Stimulated activated CD4-positive, alpha-beta T cell treated with anti-CD3 and anti-CD28 coated beads, Interleukin-1b, Interleukin-23, amount 100 ng/mL, for 1 hour (primary cell): Measurements from ENCODE around the gene CORIN.

Source experiments
- DNase-seq, 2 donors: peaks; one replicate each; pipeline ENCODE4 v3.0.0-alpha.2; 2020; ENCODE audit warnings: low read depth in 2 of 2

The CORIN gene

GRCh38 chr4:47837908-47838294 is at the start of gene CORIN:
Gene CORIN, minus strand, starts transcription at chr4:47838067. Its CDS starts 118 bp downstream, at chr4:47837949.
- no peak for DNase-seq

- no peak for DNase-seq
Measured at GRCh38 chr4:47882228-47882627, 44.4 kb upstream of the CORIN start.

- no peak for DNase-seq
Measured at GRCh38 chr4:47879458-47879857, 41.6 kb upstream of the CORIN start.

DNA sequence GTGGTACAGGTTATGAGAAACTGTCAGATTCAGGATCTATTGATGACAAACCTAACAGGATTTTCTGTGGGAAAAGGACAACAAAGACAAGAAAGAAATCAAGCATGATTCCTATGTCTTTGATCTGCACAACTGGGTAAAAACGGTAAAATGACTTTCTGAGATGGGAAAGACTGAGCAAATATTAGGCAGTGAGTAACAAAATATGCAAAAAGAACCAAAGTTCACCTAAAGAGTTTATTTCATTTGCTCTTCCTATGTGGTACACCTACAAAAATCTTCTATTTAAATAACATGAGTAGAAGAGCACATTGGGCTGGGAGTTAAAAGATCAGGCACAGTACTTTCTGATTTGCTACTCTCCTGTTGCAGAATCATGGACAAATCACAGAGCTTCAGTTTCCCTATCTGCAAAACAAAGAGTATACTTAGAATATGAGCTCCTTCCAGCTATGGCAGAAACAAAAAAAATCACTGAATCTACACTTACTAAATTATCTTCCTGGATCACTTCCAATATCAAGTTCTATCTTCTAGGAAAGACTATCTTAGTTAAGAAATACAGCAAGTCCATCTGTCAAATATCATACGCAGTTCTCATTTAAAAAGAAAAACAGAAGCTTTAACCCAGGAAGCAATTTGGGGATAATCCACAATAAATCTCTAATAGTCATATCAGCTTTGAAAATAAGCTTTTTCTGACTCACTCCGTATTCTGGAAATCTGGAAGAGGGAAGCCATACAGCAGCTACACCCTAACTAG is 39.1 kb upstream of the CORIN start:
- no peak for DNase-seq

DNA sequence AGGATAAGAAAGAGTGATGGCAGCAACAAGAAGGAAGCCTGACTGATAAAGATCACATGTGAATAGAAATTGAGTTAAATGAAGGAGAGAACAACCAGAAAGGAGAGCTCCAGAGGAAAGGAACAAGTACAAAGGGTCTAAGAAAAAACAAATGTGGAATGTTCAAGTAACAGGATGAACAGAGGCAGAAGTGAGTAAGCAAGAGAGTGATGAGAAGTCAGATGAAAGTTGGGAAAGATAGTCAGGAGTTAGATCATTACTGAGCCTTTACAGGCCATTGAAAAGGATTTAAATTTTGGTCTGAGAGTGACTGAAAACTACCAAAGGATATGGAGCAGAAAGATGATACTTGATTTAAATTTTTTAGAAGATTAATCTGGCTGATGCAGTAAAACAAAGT is 38.4 kb upstream of the CORIN start:
- no peak for DNase-seq

- no peak for DNase-seq
Measured at GRCh38 chr4:47873877-47874541, 36.1 kb upstream of the CORIN start.

DNA sequence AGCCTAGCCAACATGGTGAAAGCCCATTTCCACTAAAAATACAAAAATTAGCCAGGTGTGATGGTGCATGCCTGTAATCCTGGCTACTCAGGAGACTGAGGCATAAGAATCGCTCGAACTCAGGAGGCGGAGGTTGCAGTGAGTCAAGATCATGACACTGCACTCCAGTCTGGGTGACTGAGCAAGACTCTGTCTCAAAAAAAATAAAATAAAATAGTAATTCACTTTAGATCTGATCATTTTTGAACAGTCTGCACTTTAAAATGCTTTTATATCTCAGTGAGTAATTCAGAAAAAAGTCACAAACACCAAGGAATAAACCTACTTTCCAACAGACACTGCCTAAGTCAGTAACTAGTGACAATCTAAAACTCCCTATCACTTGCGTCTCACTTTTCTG is 25.6 kb upstream of the CORIN start:
- no peak for DNase-seq

DNA sequence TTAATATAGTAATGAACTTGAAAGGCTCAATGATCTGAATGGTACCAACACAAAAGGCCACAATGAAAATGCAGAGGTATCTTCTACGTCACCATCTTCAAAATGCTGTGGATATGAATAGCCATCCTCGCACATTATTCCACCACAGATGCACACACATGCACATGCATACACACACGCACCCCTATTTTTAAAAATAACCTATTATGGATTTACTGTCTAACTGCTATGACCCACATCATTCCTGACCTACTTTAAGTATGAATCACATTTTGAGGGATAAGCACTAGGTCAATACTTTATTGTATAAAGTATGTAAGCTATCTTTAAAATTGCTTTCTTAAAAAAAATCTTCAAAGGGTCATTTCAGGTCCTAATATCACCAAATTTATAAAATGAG is 24.4 kb upstream of the CORIN start:
- no peak for DNase-seq

DNA sequence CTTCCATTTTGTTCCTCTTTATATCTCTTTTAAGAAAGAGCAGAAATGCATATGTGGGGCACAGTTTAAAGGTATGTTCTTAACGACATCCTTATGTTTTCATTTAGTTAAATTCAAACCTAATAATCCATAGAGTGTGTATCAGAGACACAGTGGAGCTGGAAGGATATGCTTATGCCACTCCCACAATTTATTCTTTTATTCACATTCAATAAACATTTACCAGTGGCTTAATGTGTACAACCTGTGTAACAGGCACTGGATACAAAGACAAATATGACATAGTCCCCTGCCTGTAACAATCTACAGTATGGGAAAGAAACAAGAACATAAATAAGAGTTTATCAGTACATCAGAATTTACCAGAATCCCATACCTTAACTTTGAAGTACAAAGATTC is 22.4 kb upstream of the CORIN start:
- DNase-seq, result no peak

GRCh38 chr4:47858006-47858405 is 20.1 kb upstream of the CORIN start:
- DNase-seq, result no peak

- DNase-seq, result no peak
Measured at GRCh38 chr4:47856713-47857112, 18.8 kb upstream of the CORIN start.

GRCh38 chr4:47855350-47855749 is 17.5 kb upstream of the CORIN start:
- no peak for DNase-seq

- DNase-seq, result no peak
Measured at GRCh38 chr4:47852136-47852535, 14.3 kb upstream of the CORIN start.

- no peak for DNase-seq
Measured at GRCh38 chr4:47849466-47849865, 11.6 kb upstream of the CORIN start.

GRCh38 chr4:47848041-47848440 is 10.2 kb upstream of the CORIN start:
- no peak for DNase-seq

DNA sequence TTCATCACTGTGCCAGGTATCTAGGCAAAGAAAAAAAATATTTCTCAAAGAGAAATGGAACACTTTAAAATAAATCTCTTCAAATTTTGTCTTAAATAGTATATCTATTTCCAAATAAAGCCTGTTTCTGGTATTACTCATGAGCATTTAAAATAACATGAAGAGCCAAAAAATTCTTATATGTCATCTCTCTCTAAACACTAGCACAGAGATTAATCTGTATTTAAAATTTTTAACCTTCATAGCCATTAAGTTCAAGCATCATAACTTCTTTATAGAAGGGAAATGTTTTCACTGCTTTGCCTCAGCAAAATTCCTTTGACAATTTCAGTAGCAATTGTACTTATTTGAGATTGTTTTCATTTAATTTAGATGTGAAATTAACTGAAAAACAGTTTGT is 5.1 kb upstream of the CORIN start:
- DNase-seq, result no peak

DNA sequence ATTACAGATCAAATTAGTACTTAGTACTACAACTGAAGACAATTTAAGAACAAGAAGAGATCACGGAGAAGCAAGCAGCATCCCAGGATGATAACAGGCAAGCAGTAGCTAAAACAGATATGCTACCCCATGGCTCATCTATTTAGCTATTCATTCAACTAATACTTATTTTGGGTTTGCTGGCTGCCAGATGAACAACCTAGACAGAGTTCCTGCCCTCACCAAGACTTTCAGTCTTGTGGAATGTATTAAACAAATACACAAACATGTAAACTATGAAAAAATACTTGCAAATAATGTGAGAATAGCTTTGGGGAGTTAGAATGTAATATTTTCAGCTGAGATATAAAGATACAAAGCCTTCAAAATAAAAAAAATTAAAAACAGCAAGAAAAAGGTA is 2.4 kb upstream of the CORIN start:
- DNase-seq, result no peak

- no peak for DNase-seq
Measured at GRCh38 chr4:47839259-47839658, 1.4 kb upstream of the CORIN start.

- DNase-seq, result no peak
Measured at GRCh38 chr4:47838445-47838844, 578 bp upstream of the CORIN start.

DNA sequence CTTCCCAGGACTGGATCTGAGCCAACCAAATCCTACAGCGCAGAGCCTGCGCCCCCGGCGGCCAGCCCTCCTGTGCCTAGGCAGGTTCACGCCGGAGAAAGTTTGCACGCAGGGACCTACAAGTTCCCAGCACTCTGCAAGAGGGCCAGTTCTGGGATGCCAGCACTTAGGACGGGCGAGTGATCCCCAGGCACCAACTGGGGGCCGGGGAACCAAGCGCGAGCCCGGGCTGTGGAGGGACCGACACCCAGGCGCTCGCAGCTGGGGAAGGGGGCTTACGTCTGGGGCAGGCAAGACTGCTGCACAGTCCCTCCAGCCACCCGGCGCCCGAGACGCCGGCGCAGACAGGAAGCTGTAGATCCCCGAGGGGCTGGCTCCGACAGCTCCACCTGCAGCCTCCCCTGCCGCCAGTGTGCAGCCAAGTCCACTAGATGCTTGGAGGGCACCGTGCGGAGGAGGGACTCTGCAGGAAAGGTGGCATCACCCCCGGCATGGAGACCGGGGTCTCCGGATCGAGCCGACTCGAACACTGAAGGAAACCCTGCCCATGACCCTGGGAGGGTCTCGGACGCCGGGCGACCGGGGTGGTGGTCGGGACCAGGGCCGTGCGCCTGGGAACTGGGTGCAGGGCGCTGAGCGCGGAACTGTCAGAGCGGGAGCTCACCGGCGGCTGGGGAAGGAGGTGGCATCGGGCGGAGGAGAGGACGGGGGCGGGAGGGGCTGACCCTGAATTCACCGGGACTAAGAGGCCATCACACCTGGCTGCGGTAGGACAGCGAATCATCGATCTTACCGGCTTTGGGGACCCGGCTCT is 566 bp downstream of the CORIN start:
- no peak for DNase-seq

DNA sequence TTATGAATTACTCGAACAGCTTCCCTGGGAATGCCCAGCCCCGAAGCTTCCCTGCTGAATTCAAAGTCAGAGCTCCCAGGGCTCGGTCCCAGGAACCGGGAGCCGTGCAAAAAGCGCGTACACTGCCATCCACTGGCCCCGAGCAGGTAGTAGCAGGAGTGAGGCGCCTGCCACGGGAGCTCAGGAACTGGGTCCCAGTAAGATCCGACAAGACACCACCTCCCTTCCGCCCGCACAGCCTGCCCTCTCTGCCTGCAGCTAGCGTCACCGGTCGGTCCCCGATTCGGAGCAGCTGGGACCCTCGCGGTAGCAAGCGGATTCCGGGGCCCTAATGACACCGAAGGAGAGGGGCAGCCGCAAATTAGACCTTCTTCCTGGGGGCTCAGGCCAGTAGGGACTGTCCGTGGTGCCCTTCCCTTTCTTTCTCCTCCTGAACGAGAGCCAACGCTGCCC is 1.2 kb downstream of the CORIN start:
- DNase-seq, result no peak

DNA sequence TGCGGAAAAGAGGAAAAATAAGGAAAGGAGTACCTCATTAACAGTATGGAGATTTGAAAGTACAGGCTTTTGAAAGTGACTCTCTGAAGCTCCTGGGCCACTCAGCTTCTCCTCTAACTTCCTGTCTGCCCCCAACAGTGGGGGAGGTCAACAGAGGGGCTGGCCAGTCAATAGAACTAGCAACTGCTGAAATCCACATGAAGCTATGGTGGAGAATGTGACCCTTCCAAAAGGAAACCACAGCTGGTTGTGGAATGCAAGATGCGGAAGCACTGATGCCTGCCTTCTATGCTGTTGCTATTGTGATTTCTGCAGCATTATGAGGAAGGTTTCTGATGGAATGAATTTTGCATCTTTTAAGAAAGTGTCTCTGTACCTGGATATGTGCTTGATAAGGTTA is 2.4 kb downstream of the CORIN start:
- no peak for DNase-seq
